ENCODE results near the gene VIT.

- TF ChIP-seq POLR2A (IDR thresholded peaks at IDR 0.05) = no peak
- TF ChIP-seq CTCF (IDR thresholded peaks at IDR 0.05) = no peak
Observed at GRCh38 chr2:36662638-36663037, 33.9 kb upstream of the VIT start.
